CD14-positive monocyte (primary cell): ENCODE data around the gene EME1. TPM values are rescaled to one million over a fixed set of nuclear protein-coding genes. Genes with fewer than 3 reads are reported as not detected.
A peak's percentile ranks its signal among the peaks of the same experiment; 100 is the strongest.

Source experiments
- DNase-seq, 3 donors: peaks; one replicate each; pipeline ENCODE4 v3.0.0-alpha.2; 2011 to 2022
- H2AFZ ChIP-seq: 2 replicates; pipeline ENCODE4 v1.6.0; 2012; ENCODE audit warnings: mild to moderate bottlenecking, low read depth, low read length, inconsistent platforms; ENCODE audit not compliant: insufficient read depth, poor library complexity, severe bottlenecking
- H3K27ac ChIP-seq, 2 donors: 1 replicate in 1 of 2; 2 replicates in 1 of 2; pipeline ENCODE4 v1.5.1; 2012 to 2013; ENCODE audit warnings: low read length in 2 of 2, control low read depth in 1 of 2, inconsistent platforms in 1 of 2, low read depth in 1 of 2, mild to moderate bottlenecking in 1 of 2
- H3K27me3 ChIP-seq, 2 donors: one replicate each; pipeline versions ENCODE4 v1.6.0 to v1.6.1; 2011 to 2013; ENCODE audit warnings: low read length in 2 of 2; ENCODE audit not compliant: control insufficient read depth in 2 of 2, insufficient read depth in 2 of 2
- H3K36me3 ChIP-seq, 2 donors: replicated peaks in 1 of 2; 1 replicate in 1 of 2; 2 replicates in 1 of 2; pipeline versions ENCODE4 v1.5.1 to v1.6.1; 2012 to 2013; ENCODE audit warnings: low read length in 2 of 2, control low read depth in 1 of 2, inconsistent platforms in 1 of 2, mild to moderate bottlenecking in 1 of 2; ENCODE audit not compliant: insufficient read depth in 2 of 2, control insufficient read depth in 1 of 2
- H3K4me1 ChIP-seq, 2 donors: 1 replicate in 1 of 2; 2 replicates in 1 of 2; pipeline versions ENCODE4 v1.5.1 to v1.6.1; 2012 to 2013; ENCODE audit warnings: low read length in 2 of 2, control low read depth in 1 of 2, inconsistent platforms in 1 of 2, mild to moderate bottlenecking in 1 of 2, moderate library complexity in 1 of 2; ENCODE audit not compliant: insufficient read depth in 2 of 2, control insufficient read depth in 1 of 2
- H3K4me2 ChIP-seq: replicated peaks from 2 replicates; pipeline ENCODE3; 2012; ENCODE audit warnings: low read length, moderate library complexity, mild to moderate bottlenecking; ENCODE audit not compliant: poor library complexity, severe bottlenecking; ENCODE audit errors: extremely low read depth
- H3K4me3 ChIP-seq, 3 experiments: fragments of 200-600 bp in 1 of 3; sonication (generic) in 1 of 3; replicated peaks in 1 of 3; 1 replicate in 2 of 3; 2 replicates in 1 of 3; pipeline ENCODE4 v1.5.1; 2011 to 2013; ENCODE audit warnings: low read length in 3 of 3, mild to moderate bottlenecking in 3 of 3, control low read depth in 2 of 3, low read depth in 2 of 3, inconsistent platforms in 1 of 3, moderate library complexity in 1 of 3
- H3K79me2 ChIP-seq: 2 replicates; pipeline ENCODE4 v1.6.0; 2012; ENCODE audit warnings: mild to moderate bottlenecking, control low read depth, inconsistent platforms, low read length, moderate library complexity; ENCODE audit not compliant: insufficient read depth
- H3K9ac ChIP-seq: 2 replicates; pipeline ENCODE4 v1.6.0; 2017; ENCODE audit warnings: low read length, mild to moderate bottlenecking; ENCODE audit not compliant: insufficient read depth, poor library complexity, severe bottlenecking
- H3K9me3 ChIP-seq, 2 donors: replicated peaks in 1 of 2; 1 replicate in 1 of 2; 2 replicates in 1 of 2; pipeline versions ENCODE4 v1.5.1 to v1.6.1; 2012 to 2013; ENCODE audit warnings: low read length in 2 of 2, control low read depth in 1 of 2; ENCODE audit not compliant: control insufficient read depth in 1 of 2, insufficient read depth in 1 of 2
- H4K20me1 ChIP-seq: 2 replicates; pipeline ENCODE4 v1.6.0; 2012; ENCODE audit warnings: mild to moderate bottlenecking, low read length, control low read depth, moderate library complexity; ENCODE audit not compliant: insufficient read depth
- H3K27ac Mint-ChIP-seq, 7 donors: one replicate each; pipeline ENCODE4 v1.8.0; 2020; ENCODE audit warnings: mild to moderate bottlenecking in 7 of 7, mixed read lengths in 7 of 7, moderate library complexity in 6 of 7, inconsistent platforms in 2 of 7
- H3K27me3 Mint-ChIP-seq, 3 donors: one replicate each; pipeline ENCODE4 v1.8.0; 2021 to 2022; ENCODE audit warnings: low read depth in 3 of 3, mild to moderate bottlenecking in 3 of 3, mixed read lengths in 3 of 3, moderate library complexity in 3 of 3, inconsistent platforms in 1 of 3
- H3K36me3 Mint-ChIP-seq, 2 donors: one replicate each; pipeline ENCODE4 v1.8.0; 2020; ENCODE audit warnings: mixed read lengths in 2 of 2, inconsistent platforms in 1 of 2, mild to moderate bottlenecking in 1 of 2
- H3K4me1 Mint-ChIP-seq: one replicate; pipeline ENCODE4 v1.8.0; 2020; ENCODE audit warnings: mild to moderate bottlenecking, mixed read lengths
- H3K4me3 Mint-ChIP-seq, 2 donors: one replicate each; pipeline ENCODE4 v1.8.0; 2020; ENCODE audit warnings: mild to moderate bottlenecking in 2 of 2, mixed read lengths in 2 of 2, moderate library complexity in 1 of 2
- H3K9me3 Mint-ChIP-seq, 7 donors: one replicate each; pipeline ENCODE4 v1.8.0; 2020 to 2022; ENCODE audit warnings: mixed read lengths in 7 of 7, mild to moderate bottlenecking in 6 of 7, moderate library complexity in 6 of 7, inconsistent platforms in 2 of 7
- CTCF ChIP-seq: fragments of 200-600 bp; IDR thresholded peaks from one replicate; pipeline ENCODE4 v1.8.0; 2022; ENCODE audit warnings: antibody characterized with exemption, mild to moderate bottlenecking
- WGBS: methylation state at CpG from one replicate; pipeline ENCODE4 v1.1.5; 2013; ENCODE audit warnings: missing lambda C conversion rate; ENCODE audit not compliant: insufficient coverage; 5-methylcytosine and 5-hydroxymethylcytosine counted together
- intact Hi-C, 2 donors: fragments of 100-400 bp; cut with micrococcal nuclease; formaldehyde crosslinking; loops; one replicate each; pipeline versions ENCODE4 v1.15.0 to v1.15.1; 2023
- polyA plus RNA-seq, 3 donors: library from polyadenylated mRNA; depleted of rRNA in 1 of 3; unstranded in 2 of 3; stranded (reverse) in 1 of 3; fragments of 300-500 nt in 2 of 3; fragments of >200 nt in 1 of 3; fragmentation: Illumina TruSeq in 2 of 3; gene quantifications; 1 replicate in 2 of 3; 2 replicates in 1 of 3; pipeline ENCODE4 v1.2.3, GENCODE V29; 2012 to 2021

Gene EME1
- polyA plus RNA-seq, 3 donors = 0.33 to 0.76 (median 0.43) TPM

GRCh38 chr17:50392621-50393020 lies 19.6 kb downstream of the EME1 start:
- Histone ChIP-seq H3K27ac (no peak overlapping the region), H4K20me1 (peaks cover 76% of the 10 kb centered on the region), H3K4me2 (no peak overlapping the region), H3K4me3 (no peak overlapping the region), H3K27me3 (no peaks in the 10 kb centered on the region), H3K9ac (no peak overlapping the region), H3K36me3 (peaks cover 74 to 76% of the 10 kb centered on the region in 2 donors), H3K79me2 (peaks cover 60% of the 10 kb centered on the region), H3K4me1 (peaks cover 22 to 27% of the 10 kb centered on the region in 2 donors), H2AFZ (no peak overlapping the region), H3K9me3 (no peaks in the 10 kb centered on the region)
- Mint-ChIP-seq H3K4me1 (peaks cover 30% of the 10 kb centered on the region), H3K9me3 (no peaks in the 10 kb centered on the region), H3K27me3 (peaks cover 0 to 3% (median 0%) of the 10 kb centered on the region in 3 donors), H3K36me3 (peaks cover 75 to 80% of the 10 kb centered on the region in 2 donors), H3K27ac (no peak overlapping the region), H3K4me3 (no peak overlapping the region)
- intact Hi-C loops = no loop called here
- WGBS = 98% methylated on average over 6 of the region's 6 CpGs
- no peak for TF ChIP-seq CTCF
- DNase-seq = no peak

GRCh38 chr17:50393700-50394099 lies 20.7 kb downstream of the EME1 start:
- DNase-seq = no peak
- H4K20me1 ChIP-seq = peaks cover 66% of the 10 kb centered on the region
- H3K27ac Mint-ChIP-seq = peak overlapping the region in 2 of 7 donors; percentile 30 to 34
- H3K4me3 ChIP-seq = no peak overlapping the region
- no peaks in the 10 kb centered on the region for H3K27me3 ChIP-seq
- 93% methylated on average over 3 of the region's 5 CpGs for WGBS
- peaks cover 33% of the 10 kb centered on the region for H3K4me1 Mint-ChIP-seq
- intact Hi-C loops = no loop called here
- no peak overlapping the region for H2AFZ ChIP-seq
- peaks cover 0 to 6% (median 0%) of the 10 kb centered on the region in 3 donors for H3K27me3 Mint-ChIP-seq
- no peaks in the 10 kb centered on the region for H3K9me3 Mint-ChIP-seq
- peaks cover 64 to 69% of the 10 kb centered on the region in 2 donors for H3K36me3 Mint-ChIP-seq
- H3K79me2 ChIP-seq = peaks cover 57% of the 10 kb centered on the region
- H3K27ac ChIP-seq = peak overlapping the region in 1 of 2 donors; percentile 20
- TF ChIP-seq CTCF = no peak
- peaks cover 63 to 65% of the 10 kb centered on the region in 2 donors for H3K36me3 ChIP-seq
- no peak overlapping the region for H3K9ac ChIP-seq
- H3K4me2 ChIP-seq = no peak overlapping the region
- H3K4me3 Mint-ChIP-seq = no peak overlapping the region
- no peaks in the 10 kb centered on the region for H3K9me3 ChIP-seq
- peaks cover 25 to 29% of the 10 kb centered on the region in 2 donors for H3K4me1 ChIP-seq
